Gastroesophageal sphincter (tissue), 3 donors: ENCODE results near the gene NDUFS8.

Source experiments
- CTCF ChIP-seq, 4 experiments: fragments of 200-600 bp in 2 of 4; fragments of 450-650 bp in 2 of 4; sonication (generic) in 1 of 4; IDR thresholded peaks; one replicate each; pipeline ENCODE4 v1.5.1; 2017 to 2019; ENCODE audit warnings: antibody characterized with exemption in 4 of 4, mild to moderate bottlenecking in 2 of 4, moderate library complexity in 2 of 4
- POLR2A ChIP-seq, 2 donors: fragments of 450-650 bp; IDR thresholded peaks; one replicate each; pipeline ENCODE4 v1.6.1; 2017; ENCODE audit warnings: antibody characterized with exemption in 2 of 2, mild to moderate bottlenecking in 2 of 2, moderate library complexity in 1 of 2
- POLR2AphosphoS5 ChIP-seq: sonication (generic); formaldehyde crosslinking; IDR thresholded peaks from one replicate; pipeline ENCODE4 v1.6.1; 2017; ENCODE audit warnings: antibody characterized with exemption

- no peak for TF ChIP-seq CTCF (IDR thresholded peaks at IDR 0.05)
- no peak for TF ChIP-seq POLR2A (IDR thresholded peaks at IDR 0.05)
- TF ChIP-seq POLR2AphosphoS5: no peak
Measured at GRCh38 chr11:68031144-68031464, 623 bp downstream of the NDUFS8 start.
